Subcutaneous abdominal adipose tissue (tissue), 5 donors: Measurements from ENCODE around the gene IER5L.

Experiments used
- H3K27ac ChIP-seq: one replicate; pipeline ENCODE4 v1.7.0; 2013; ENCODE audit warnings: low read depth, mild to moderate bottlenecking, inconsistent platforms, low read length, moderate library complexity
- H3K27me3 ChIP-seq, 5 donors: one replicate each; pipeline ENCODE4 v1.7.0; 2013; ENCODE audit warnings: low read length in 5 of 5, inconsistent platforms in 1 of 5; ENCODE audit not compliant: control insufficient read depth in 5 of 5, insufficient read depth in 4 of 5
- H3K36me3 ChIP-seq, 5 donors: one replicate each; pipeline ENCODE4 v1.7.0; 2013; ENCODE audit warnings: low read length in 5 of 5; ENCODE audit not compliant: control insufficient read depth in 5 of 5, insufficient read depth in 5 of 5
- H3K4me1 ChIP-seq, 5 donors: one replicate each; pipeline ENCODE4 v1.7.0; 2013; ENCODE audit warnings: low read length in 5 of 5, mild to moderate bottlenecking in 3 of 5, moderate library complexity in 1 of 5; ENCODE audit not compliant: control insufficient read depth in 5 of 5, insufficient read depth in 5 of 5
- H3K4me3 ChIP-seq, 5 donors: one replicate each; pipeline ENCODE4 v1.7.0; 2013; ENCODE audit warnings: low read length in 5 of 5, low read depth in 1 of 5
- H3K9ac ChIP-seq, 5 donors: one replicate each; pipeline ENCODE4 v1.7.0; 2013; ENCODE audit warnings: low read length in 5 of 5, mild to moderate bottlenecking in 4 of 5, moderate library complexity in 3 of 5
- H3K9me3 ChIP-seq, 5 donors: one replicate each; pipeline ENCODE4 v1.7.0; 2013; ENCODE audit warnings: low read length in 5 of 5; ENCODE audit not compliant: control insufficient read depth in 5 of 5
- donor health status: healthy.
- donor health status: healthy.
- donor health status: healthy.
- donor health status: healthy.
- donor health status: healthy.

Gene IER5L

DNA sequence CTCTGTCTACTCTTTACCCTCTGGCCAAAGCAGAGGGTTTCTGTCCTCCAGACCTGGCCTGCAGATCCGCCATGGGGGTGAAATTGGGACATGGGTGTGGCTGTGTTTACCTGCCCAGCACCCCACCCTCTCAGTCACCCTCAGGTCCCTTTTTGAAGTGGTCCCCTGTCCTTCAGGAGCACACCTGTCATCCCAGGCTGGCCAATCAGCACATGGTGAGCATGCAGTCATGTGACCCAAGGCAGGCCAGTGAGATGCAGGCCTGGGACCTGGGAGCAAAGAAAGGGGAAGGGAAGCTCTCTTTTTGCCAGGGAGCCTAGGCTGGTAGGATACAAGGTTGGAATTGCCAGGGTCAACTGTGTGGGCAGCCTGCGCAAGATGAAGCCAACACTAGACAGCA, 28.3 kb upstream of the IER5L start:
- no peaks in the 10 kb centered on the region for H3K9me3 ChIP-seq
- no peaks in the 10 kb centered on the region for H3K27me3 ChIP-seq

DNA sequence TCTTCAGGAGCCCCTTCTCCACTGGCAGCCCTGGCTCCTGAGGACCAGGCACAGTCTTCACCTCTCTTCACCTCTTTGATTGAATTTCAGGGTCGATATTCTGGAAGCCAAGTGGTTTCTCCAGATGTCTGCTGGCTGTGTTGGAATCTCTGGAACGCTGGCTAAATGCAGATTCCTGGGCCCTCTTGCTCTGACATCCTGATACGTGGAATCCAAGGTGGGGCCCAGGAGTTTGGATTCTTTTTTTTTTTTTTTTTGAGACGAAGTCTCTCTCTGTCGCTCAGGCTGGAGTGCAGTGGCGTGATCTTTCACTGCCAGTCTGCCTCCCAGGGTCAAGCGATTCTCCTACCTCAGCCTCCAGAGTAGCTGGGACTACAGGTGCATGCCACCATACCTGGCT, 26.8 kb upstream of the IER5L start:
- Histone ChIP-seq H3K36me3 (no peaks in the 10 kb centered on the region), H3K27me3 (no peaks in the 10 kb centered on the region), H3K9me3 (peaks cover 0 to 4% (median 0%) of the 10 kb centered on the region in 5 donors), H3K4me1 (peaks cover 0 to 10% (median 7%) of the 10 kb centered on the region in 5 donors), H3K9ac (no peak overlapping the region), H3K27ac (no peak overlapping the region), H3K4me3 (no peak overlapping the region)

More for the DNA sequence above, 28.3 kb upstream of the IER5L start:
- no peaks in the 10 kb centered on the region for H3K36me3 ChIP-seq
- H3K4me1 ChIP-seq: peaks cover 0 to 10% (median 7%) of the 10 kb centered on the region in 5 donors
- no peak overlapping the region for H3K4me3 ChIP-seq
- H3K27ac ChIP-seq: no peak overlapping the region
- H3K9ac ChIP-seq: no peak overlapping the region

DNA sequence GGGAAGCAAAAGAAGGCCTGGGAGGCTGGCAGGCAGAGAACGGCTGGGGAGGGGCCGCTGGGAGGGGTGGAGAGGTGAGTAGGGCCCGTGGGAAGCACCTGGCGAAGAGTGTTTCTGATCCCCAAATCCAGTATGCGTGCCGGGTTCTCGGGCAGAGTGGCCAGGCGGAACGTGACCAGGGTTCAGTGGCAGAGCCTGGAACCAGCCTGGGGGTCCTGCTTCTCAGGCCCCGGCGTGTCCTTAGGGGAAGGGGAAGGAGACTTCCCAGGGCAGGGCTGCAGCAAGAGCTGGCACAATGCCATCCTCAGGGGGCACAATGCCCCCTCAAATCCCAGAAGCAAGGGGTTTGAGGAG, 25.5 kb upstream of the IER5L start:
- Histone ChIP-seq H3K27ac (no peak overlapping the region), H3K9ac (peak overlapping the region in 2 of 5 donors; percentile 30 to 83), H3K9me3 (peaks cover 0 to 4% (median 0%) of the 10 kb centered on the region in 5 donors), H3K36me3 (no peaks in the 10 kb centered on the region), H3K27me3 (peaks cover 0 to 2% (median 0%) of the 10 kb centered on the region in 5 donors), H3K4me3 (peak overlapping the region in 4 of 5 donors; percentile 59 to 72 (median 66)), H3K4me1 (peaks cover 2 to 15% (median 10%) of the 10 kb centered on the region in 5 donors)

DNA sequence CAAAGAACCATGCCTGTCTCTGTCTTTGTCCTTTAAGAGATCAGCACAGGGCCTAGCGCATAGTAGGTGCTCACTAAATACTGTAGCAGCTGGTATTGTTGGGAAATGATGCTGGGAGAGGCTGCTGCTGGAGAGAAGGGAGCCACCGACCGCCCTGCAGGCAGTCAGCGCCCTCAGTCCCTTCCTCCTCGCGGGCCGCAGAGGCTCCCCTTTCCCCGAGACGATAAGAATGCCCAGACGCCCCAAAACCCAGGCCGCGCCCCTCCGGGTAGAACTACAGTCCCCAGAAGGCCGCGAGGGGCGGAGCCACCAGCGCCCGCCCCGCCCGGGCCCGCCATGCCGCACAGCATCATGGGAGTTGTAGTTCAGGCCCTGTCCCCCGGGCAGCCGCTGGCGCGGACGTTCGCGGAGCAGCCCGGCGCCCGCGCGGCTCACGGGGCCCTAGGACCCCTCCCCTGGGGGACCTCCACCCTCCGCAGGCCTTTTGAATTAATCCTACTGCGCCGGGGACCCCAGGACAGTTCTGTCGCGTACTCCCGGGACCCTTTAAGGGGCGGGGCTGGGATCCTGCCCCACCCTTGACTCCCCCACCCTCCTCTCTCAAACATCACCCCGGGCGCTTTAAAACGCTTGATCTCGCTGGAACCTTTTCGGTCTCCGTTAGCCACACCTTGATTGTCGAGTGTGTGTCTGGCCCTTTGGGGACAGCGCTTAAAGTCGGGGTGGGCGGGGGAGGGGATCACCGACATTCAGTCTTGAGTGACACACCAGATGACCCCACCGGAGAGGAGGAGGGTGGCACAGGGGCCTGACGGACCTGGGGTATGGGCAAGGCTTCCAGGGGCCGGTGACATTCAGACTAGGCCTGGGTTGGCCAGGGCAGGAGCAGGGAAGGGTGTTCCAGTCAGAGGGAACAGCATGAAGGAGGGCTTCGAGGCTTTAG, 24.8 kb upstream of the IER5L start:
- H3K9ac ChIP-seq: peak overlapping the region; percentile 26 to 96 (median 83)
- H3K36me3 ChIP-seq: no peaks in the 10 kb centered on the region

DNA sequence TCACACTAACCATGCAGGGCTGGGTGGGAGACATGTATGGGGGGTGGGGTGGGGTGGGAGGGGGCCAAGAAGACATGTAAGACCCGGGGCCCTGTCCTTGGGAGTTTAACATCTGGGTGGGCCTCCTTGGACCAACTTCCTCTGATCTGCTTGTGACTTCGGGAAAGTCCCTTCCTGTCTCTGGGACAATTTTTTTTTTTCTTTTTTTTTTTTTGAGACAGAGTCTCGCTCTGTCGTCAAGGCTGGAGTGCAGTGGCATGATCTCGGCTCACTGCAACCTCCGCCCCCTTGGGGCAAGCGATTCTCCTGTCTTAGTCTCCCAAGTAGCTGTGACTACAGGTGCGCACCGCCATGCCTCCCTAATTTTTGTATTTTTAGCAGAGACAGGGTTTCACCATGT, 23.8 kb upstream of the IER5L start:
- H3K9me3 ChIP-seq: peaks cover 0 to 4% (median 0%) of the 10 kb centered on the region in 5 donors
- no peak overlapping the region for H3K9ac ChIP-seq
- H3K4me1 ChIP-seq: peaks cover 10 to 24% (median 19%) of the 10 kb centered on the region in 5 donors
- H3K27ac ChIP-seq: no peak overlapping the region
- no peak overlapping the region for H3K4me3 ChIP-seq
- H3K27me3 ChIP-seq: peaks cover 0 to 12% (median 0%) of the 10 kb centered on the region in 5 donors
- H3K36me3 ChIP-seq: no peaks in the 10 kb centered on the region

More for the DNA sequence above, 24.8 kb upstream of the IER5L start:
- Histone ChIP-seq H3K4me1 (peaks cover 7 to 21% (median 16%) of the 10 kb centered on the region in 5 donors), H3K9me3 (peaks cover 0 to 4% (median 0%) of the 10 kb centered on the region in 5 donors), H3K27ac (peak overlapping the region; percentile 80), H3K27me3 (peaks cover 0 to 8% (median 0%) of the 10 kb centered on the region in 5 donors), H3K4me3 (peak overlapping the region; percentile 50 to 72 (median 65))

DNA sequence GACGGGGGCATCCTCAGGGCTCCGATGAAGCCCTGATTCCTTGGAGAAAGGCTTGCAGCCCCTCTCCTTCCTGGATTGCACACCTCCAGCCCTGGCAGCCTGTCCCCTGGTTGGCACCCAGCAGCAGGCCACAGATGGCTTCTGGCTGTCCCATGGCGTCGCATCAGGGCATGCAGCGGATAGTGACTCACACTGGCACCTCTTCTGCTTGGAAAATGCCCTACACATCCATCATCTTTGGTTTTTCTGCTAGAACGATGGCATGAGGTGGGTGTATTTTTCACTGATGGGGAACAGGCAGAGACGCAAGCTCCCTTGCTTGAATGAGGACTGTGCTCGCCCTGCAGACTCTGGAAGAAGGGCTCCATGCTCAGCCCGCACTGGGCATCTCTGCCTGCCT, 23.2 kb upstream of the IER5L start:
- Histone ChIP-seq H3K9ac (no peak overlapping the region), H3K36me3 (no peaks in the 10 kb centered on the region), H3K27ac (no peak overlapping the region), H3K27me3 (peaks cover 0 to 12% (median 0%) of the 10 kb centered on the region in 5 donors), H3K9me3 (peaks cover 0 to 4% (median 0%) of the 10 kb centered on the region in 5 donors), H3K4me1 (peaks cover 10 to 24% (median 19%) of the 10 kb centered on the region in 5 donors), H3K4me3 (no peak overlapping the region)

DNA sequence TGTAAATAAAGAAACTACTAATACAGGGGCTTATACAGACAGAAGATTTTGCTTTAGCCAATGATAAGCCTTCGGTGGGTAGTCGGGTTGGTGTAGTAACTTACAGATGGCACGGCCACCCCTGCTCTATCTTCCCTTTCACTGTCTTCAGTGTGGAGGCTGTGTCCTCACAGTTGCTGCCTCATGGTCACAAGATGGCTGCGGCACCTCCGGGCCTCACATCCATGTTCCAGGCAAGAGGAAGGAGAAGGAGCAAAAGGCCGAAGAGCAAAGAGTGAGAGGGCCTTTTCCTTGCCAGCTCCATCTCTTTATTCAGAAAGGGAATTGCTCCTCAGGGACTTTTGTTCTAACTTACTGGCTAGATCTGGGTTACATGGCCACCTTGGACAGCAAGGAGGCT, 22.2 kb upstream of the IER5L start:
- H3K9ac ChIP-seq: no peak overlapping the region
- H3K9me3 ChIP-seq: peaks cover 0 to 5% (median 0%) of the 10 kb centered on the region in 5 donors
- no peak overlapping the region for H3K27ac ChIP-seq
- peaks cover 10 to 24% (median 19%) of the 10 kb centered on the region in 5 donors for H3K4me1 ChIP-seq
- H3K36me3 ChIP-seq: no peaks in the 10 kb centered on the region
- peaks cover 0 to 16% (median 5%) of the 10 kb centered on the region in 5 donors for H3K27me3 ChIP-seq
- H3K4me3 ChIP-seq: no peak overlapping the region

DNA sequence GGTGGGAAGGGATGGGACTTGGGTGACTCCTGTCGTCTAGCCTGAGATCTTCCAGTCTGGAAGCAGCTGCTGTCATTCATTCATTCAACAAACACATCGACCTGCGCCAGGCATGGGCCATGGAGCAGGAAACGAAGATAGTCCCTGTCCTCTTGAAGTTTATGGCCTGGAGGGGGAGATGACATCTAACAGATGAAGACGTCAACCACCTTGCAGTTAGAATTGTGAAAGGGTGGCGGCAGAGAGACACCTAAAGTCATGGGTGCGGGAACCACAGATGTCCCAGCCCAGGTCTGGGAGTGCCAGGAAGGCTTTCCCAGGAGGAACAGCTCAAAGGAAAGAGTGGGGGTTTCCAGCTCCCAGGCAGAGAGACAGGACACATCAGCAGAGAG, 21.0 kb upstream of the IER5L start:
- no peak overlapping the region for H3K27ac ChIP-seq
- peaks cover 0 to 5% (median 0%) of the 10 kb centered on the region in 5 donors for H3K9me3 ChIP-seq
- no peaks in the 10 kb centered on the region for H3K36me3 ChIP-seq
- peaks cover 0 to 18% (median 6%) of the 10 kb centered on the region in 5 donors for H3K27me3 ChIP-seq
- H3K4me3 ChIP-seq: no peak overlapping the region
- peaks cover 10 to 24% (median 19%) of the 10 kb centered on the region in 5 donors for H3K4me1 ChIP-seq
- peak overlapping the region in 1 of 5 donors; percentile 30 for H3K9ac ChIP-seq

DNA sequence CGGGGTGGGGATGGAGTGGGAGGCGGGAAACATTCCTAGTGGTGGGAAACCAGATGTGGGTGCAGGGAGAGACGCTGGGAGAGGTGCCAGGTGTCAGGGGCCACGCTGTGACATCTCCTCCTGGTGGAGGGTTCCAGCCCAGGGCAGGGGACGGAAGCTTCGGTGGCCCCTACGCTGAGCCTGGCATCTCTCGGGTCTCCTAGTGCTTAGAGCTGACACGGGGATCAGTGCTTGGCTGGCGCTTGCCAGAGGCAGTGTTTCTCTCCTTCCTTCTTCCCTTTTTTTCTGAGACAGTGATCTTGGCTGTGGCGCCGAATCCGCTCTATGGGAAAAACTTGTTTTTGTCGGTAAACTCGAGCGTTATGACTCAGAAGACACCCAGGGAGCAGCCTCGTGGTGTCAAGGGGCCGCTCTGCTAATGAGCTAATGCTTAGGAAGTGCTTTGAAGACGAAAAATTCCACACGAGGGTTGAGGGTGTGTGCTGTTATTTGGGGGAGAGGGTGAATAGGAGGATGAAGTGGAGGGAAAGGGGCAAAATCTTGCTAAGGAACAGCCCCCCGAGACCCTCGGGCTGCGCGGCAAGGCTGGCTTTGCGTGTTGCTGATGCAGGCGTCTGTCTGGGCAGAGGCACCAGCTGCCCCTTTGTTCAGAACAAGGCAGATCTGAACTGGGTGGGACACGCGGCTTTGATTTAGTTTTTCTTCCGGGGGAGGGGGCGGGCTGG, 20.4 kb upstream of the IER5L start:
- Histone ChIP-seq H3K4me1 (peaks cover 10 to 23% (median 19%) of the 10 kb centered on the region in 5 donors), H3K36me3 (no peaks in the 10 kb centered on the region), H3K27ac (no peak overlapping the region), H3K9ac (peak overlapping the region; percentile 4 to 56 (median 39)), H3K9me3 (peaks cover 0 to 5% (median 0%) of the 10 kb centered on the region in 5 donors), H3K27me3 (peaks cover 0 to 20% (median 7%) of the 10 kb centered on the region in 5 donors), H3K4me3 (peak overlapping the region in 3 of 5 donors; percentile 13 to 35 (median 30))
